Kidney (tissue), 14 donors: ENCODE measurements around the gene FAM107A. TPM values are rescaled to one million over a fixed set of nuclear protein-coding genes. Genes with fewer than 3 reads are reported as not detected.
A peak's percentile ranks its signal among the peaks of the same experiment; 100 is the strongest.

Experiments
- DNase-seq, 5 donors: peaks; one replicate each; pipeline ENCODE4 v3.0.0-alpha.2; 2013 to 2020
- FAIRE-seq: peaks from 2 replicates; lab custom pipeline; 2012; peaks lifted over from hg19 to GRCh38; lab: Jason Lieb, UNC
- H3K27ac ChIP-seq, 2 donors: one replicate each; pipeline ENCODE4 v1.7.0; 2013; ENCODE audit warnings: low read depth in 2 of 2, low read length in 2 of 2, inconsistent platforms in 1 of 2
- H3K27me3 ChIP-seq: one replicate; pipeline ENCODE4 v1.7.1; 2013; ENCODE audit warnings: low read length, inconsistent platforms; ENCODE audit not compliant: control insufficient read depth, insufficient read depth
- H3K36me3 ChIP-seq, 3 donors: one replicate each; pipeline versions ENCODE4 v1.7.0 to v1.7.1; 2013; ENCODE audit warnings: low read length in 3 of 3, control low read depth in 1 of 3, inconsistent platforms in 1 of 3; ENCODE audit not compliant: insufficient read depth in 3 of 3, control insufficient read depth in 2 of 3
- H3K4me1 ChIP-seq, 3 donors: one replicate each; pipeline versions ENCODE4 v1.7.0 to v1.7.1; 2013; ENCODE audit warnings: low read length in 3 of 3, inconsistent platforms in 1 of 3, low read depth in 1 of 3; ENCODE audit not compliant: control insufficient read depth in 2 of 3, insufficient read depth in 2 of 3
- H3K4me3 ChIP-seq, 3 donors: one replicate each; pipeline versions ENCODE4 v1.7.0 to v1.8.1; 2013; ENCODE audit warnings: low read length in 3 of 3, control low read depth in 1 of 3, inconsistent platforms in 1 of 3
- H3K9ac ChIP-seq, 3 donors: one replicate each; pipeline versions ENCODE4 v1.7.0 to v1.7.1; 2013; ENCODE audit warnings: low read length in 3 of 3, control low read depth in 1 of 3, inconsistent platforms in 1 of 3
- H3K9me3 ChIP-seq, 3 donors: one replicate each; pipeline versions ENCODE4 v1.7.0 to v1.7.1; 2013; ENCODE audit warnings: low read length in 3 of 3, control low read depth in 1 of 3, inconsistent platforms in 1 of 3; ENCODE audit not compliant: control insufficient read depth in 2 of 3, insufficient read depth in 1 of 3
- intact Hi-C: fragments of 100-400 bp; cut with DNase I; formaldehyde crosslinking; loops from one replicate; pipeline ENCODE4 v1.11.1; 2022
- polyA plus RNA-seq: library from polyadenylated mRNA; stranded (reverse); fragments of 350-450 nt; fragmentation: Illumina TruSeq; extraction: RNeasy Lipid Tissue Mini Kit (QIAGEN cat#74804); gene quantifications from one replicate; pipeline ENCODE4 v1.2.3, GENCODE V29; 2014; ENCODE audit warnings: low read depth, low replicate concordance; ENCODE audit not compliant: insufficient read depth
- total RNA-seq: library from RNA; stranded (reverse); fragmentation: NEBNext Ultra II Directional; extraction: Animal tissue kit (Norgen Biotek cat#: 25700); gene quantifications from one replicate; pipeline ENCODE4 v1.2.1, GENCODE V29; 2021
- TF ChIP-seq, protein P1 (sequence below): IDR thresholded peaks from 3 replicates; pipeline ENCODE4 v1.5.1; 2012; ENCODE audit warnings: mild to moderate bottlenecking, moderate library complexity, borderline replicate concordance; ENCODE audit not compliant: insufficient read depth; ENCODE audit errors: extremely low read depth
- donor health status: control.
- donor health status: control.
- donor health status: control.
- donor health status: control.
- donor health status: control.
- donor health status: DM: yes; HTN: yes; CAD: no.
- donor health status: Normal renal cell carcinoma (clear cell type).

Gene FAM107A
- total and polyA plus RNA-seq, 2 donors from 2014 or later: 52.5 to 180 TPM

GRCh38 chr3:58608648-58609047, 31.5 kb upstream of the FAM107A start:
- peak overlapping the region; percentile 59 to 61 for H3K27ac ChIP-seq
- FAIRE-seq: peak; percentile 84

DNA sequence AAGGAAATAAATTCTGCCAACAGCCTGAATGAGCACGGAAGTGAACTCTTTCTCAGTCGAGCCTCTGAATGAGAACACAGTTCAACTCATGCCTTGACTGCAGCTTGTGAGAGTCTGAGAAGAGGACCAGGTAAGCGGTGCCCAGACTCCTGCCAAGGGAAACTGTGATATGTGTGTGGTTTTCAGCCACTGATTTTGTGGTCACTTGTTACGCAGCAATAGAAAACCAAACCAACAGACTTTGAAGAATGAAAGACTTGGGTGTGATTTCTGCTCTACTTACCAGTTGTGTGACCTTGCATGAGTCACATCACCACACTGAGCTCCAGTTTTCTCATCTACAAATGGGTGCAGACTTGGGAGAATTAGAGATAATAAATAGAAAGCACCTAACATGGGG, 30.6 kb upstream of the FAM107A start:
- peak overlapping the region; percentile 59 to 61 for H3K27ac ChIP-seq
- H3K27me3 ChIP-seq: no peaks in the 10 kb centered on the region
- H3K4me1 ChIP-seq: peaks cover 0 to 33% (median 24%) of the 10 kb centered on the region in 3 donors
- no peak overlapping the region for H3K4me3 ChIP-seq
- TF ChIP-seq, protein P1, sequence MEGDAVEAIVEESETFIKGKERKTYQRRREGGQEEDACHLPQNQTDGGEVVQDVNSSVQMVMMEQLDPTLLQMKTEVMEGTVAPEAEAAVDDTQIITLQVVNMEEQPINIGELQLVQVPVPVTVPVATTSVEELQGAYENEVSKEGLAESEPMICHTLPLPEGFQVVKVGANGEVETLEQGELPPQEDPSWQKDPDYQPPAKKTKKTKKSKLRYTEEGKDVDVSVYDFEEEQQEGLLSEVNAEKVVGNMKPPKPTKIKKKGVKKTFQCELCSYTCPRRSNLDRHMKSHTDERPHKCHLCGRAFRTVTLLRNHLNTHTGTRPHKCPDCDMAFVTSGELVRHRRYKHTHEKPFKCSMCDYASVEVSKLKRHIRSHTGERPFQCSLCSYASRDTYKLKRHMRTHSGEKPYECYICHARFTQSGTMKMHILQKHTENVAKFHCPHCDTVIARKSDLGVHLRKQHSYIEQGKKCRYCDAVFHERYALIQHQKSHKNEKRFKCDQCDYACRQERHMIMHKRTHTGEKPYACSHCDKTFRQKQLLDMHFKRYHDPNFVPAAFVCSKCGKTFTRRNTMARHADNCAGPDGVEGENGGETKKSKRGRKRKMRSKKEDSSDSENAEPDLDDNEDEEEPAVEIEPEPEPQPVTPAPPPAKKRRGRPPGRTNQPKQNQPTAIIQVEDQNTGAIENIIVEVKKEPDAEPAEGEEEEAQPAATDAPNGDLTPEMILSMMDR: no peak
- H3K36me3 ChIP-seq: no peaks in the 10 kb centered on the region
- DNase-seq (no peak), FAIRE-seq (no peak)
- no peaks in the 10 kb centered on the region for H3K9me3 ChIP-seq
- peak overlapping the region in 1 of 3 donors; percentile 43 for H3K9ac ChIP-seq
- intact Hi-C loops: no loop called here

More at GRCh38 chr3:58608648-58609047, 31.5 kb upstream of the FAM107A start:
- peak in 4 of 5 donors; percentile 57 to 90 (median 80) for DNase-seq
- peak overlapping the region in 1 of 3 donors; percentile 17 for H3K9ac ChIP-seq
- TF ChIP-seq, protein P1: no peak
- H3K9me3 ChIP-seq: no peaks in the 10 kb centered on the region
- H3K27me3 ChIP-seq: no peaks in the 10 kb centered on the region
- peaks cover 0 to 33% (median 30%) of the 10 kb centered on the region in 3 donors for H3K4me1 ChIP-seq
- H3K36me3 ChIP-seq: no peaks in the 10 kb centered on the region
- H3K4me3 ChIP-seq: no peak overlapping the region
- intact Hi-C loops: no loop called here

- H3K36me3 ChIP-seq: no peaks in the 10 kb centered on the region
- H3K4me3 ChIP-seq: no peak overlapping the region
- H3K9me3 ChIP-seq: no peaks in the 10 kb centered on the region
- H3K27me3 ChIP-seq: no peaks in the 10 kb centered on the region
- peak overlapping the region; percentile 59 to 61 for H3K27ac ChIP-seq
- H3K9ac ChIP-seq: no peak overlapping the region
- no peak for FAIRE-seq
- peaks cover 0 to 33% (median 24%) of the 10 kb centered on the region in 3 donors for H3K4me1 ChIP-seq
- no peak for DNase-seq
- intact Hi-C loops: no loop called here
- TF ChIP-seq, protein P1: no peak
These were observed 29.5 kb upstream of the FAM107A start for GRCh38 chr3:58606693-58607092.

GRCh38 chr3:58604031-58604430, 26.8 kb upstream of the FAM107A start:
- intact Hi-C loops: no loop called here
- DNase-seq: no peak
- no peak overlapping the region for H3K9ac ChIP-seq
- no peak overlapping the region for H3K4me3 ChIP-seq
- TF ChIP-seq, protein P1: no peak
- FAIRE-seq: no peak
- peaks cover 0 to 22% (median 14%) of the 10 kb centered on the region in 3 donors for H3K4me1 ChIP-seq
- no peaks in the 10 kb centered on the region for H3K36me3 ChIP-seq
- no peak overlapping the region for H3K27ac ChIP-seq
- no peaks in the 10 kb centered on the region for H3K9me3 ChIP-seq
- H3K27me3 ChIP-seq: no peaks in the 10 kb centered on the region
